Right lobe of liver (tissue), 6 donors: ENCODE results near the gene HNRNPD. TPM values are rescaled to one million over a fixed set of nuclear protein-coding genes. Genes with fewer than 3 reads are reported as not detected.
"Not testable (repeated sequence)": the region's sequence is repeated elsewhere in the genome, so short reads cannot be mapped to it uniquely, and the experiment has no call there.

ENCODE experiments used
- ATAC-seq, 4 donors: fragments of 200-7000 bp; cut with Tn5 transposase; one replicate each; pipeline ENCODE4 v1.9.1; 2020; ENCODE audit warnings: mild to moderate bottlenecking in 4 of 4, moderate library complexity in 4 of 4
- DNase-seq, 3 donors: peaks; one replicate each; pipeline ENCODE4 v3.0.0-alpha.2; 2020
- H3K27ac ChIP-seq, 3 donors: fragments of 200-600 bp; one replicate each; pipeline ENCODE4 v1.8.0; 2022
- H3K27me3 ChIP-seq, 2 donors: fragments of 200-600 bp; one replicate each; pipeline ENCODE4 v1.8.0; 2022
- H3K36me3 ChIP-seq, 4 donors: fragments of 200-600 bp; sonication (generic) in 1 of 4; one replicate each; pipeline versions ENCODE4 v1.5.1 to v1.8.0; 2017 to 2022; ENCODE audit warnings: control low read depth in 1 of 4
- H3K4me1 ChIP-seq, 4 donors: fragments of 200-600 bp; sonication (generic) in 1 of 4; one replicate each; pipeline versions ENCODE4 v1.5.1 to v1.8.0; 2017 to 2022; ENCODE audit warnings: control low read depth in 1 of 4
- H3K4me3 ChIP-seq, 3 donors: fragments of 200-600 bp; one replicate each; pipeline ENCODE4 v1.8.0; 2022
- H3K9me3 ChIP-seq, 4 donors: fragments of 200-600 bp; sonication (generic) in 1 of 4; one replicate each; pipeline versions ENCODE4 v1.5.1 to v1.8.0; 2017 to 2022; ENCODE audit warnings: control low read depth in 1 of 4
- POLR2A ChIP-seq: fragments of 450-650 bp; IDR thresholded peaks from one replicate; pipeline ENCODE4 v1.6.1; 2017; ENCODE audit warnings: antibody characterized with exemption, mild to moderate bottlenecking
- WGBS: methylation state at CpG from one replicate; pipeline ENCODE4 v1.1.6; 2018; ENCODE audit warnings: low coverage, low lambda C conversion rate; ENCODE audit not compliant: insufficient coverage; ENCODE audit errors: missing lambda C conversion rate; 5-methylcytosine and 5-hydroxymethylcytosine counted together
- intact Hi-C, 2 donors: fragments of 100-400 bp; cut with DNase I; formaldehyde crosslinking; loops; one replicate each; pipeline versions ENCODE4 v1.11.2 to v1.14.1; 2022
- total RNA-seq, 6 experiments: library from RNA; depleted of rRNA in 2 of 6; stranded (reverse); fragments of >200 nt in 2 of 6; fragmentation: NEBNext Ultra II Directional in 3 of 6; extraction: Animal tissue kit (Norgen Biotek cat#: 25700) in 3 of 6; gene quantifications; one replicate each; pipeline versions ENCODE4 v1.1.0 to v1.2.4, GENCODE V29; 2016 to 2023
- TF ChIP-seq, protein P1 (sequence below), 4 donors: fragments of 200-600 bp in 3 of 4; fragments of 450-650 bp in 1 of 4; IDR thresholded peaks; one replicate each; pipeline versions ENCODE4 v1.5.1 to v1.8.0; 2016 to 2022; ENCODE audit warnings: antibody characterized with exemption in 4 of 4, mild to moderate bottlenecking in 2 of 4
- donor health status: DM: no; HTN: yes; CAD: no.
- donor health status: DM: no; HTN: no; CAD: no.
- donor health status: DM: no; HTN: no; CAD: no.
- donor health status: DM: no; HTN: yes; CAD: no.
- donor health status: DM: no; HTN: yes; CAD: no.

The HNRNPD gene
- total RNA-seq, 6 experiments from 2014 or later = 34.5 to 67.1 (median 42.6) TPM

DNA sequence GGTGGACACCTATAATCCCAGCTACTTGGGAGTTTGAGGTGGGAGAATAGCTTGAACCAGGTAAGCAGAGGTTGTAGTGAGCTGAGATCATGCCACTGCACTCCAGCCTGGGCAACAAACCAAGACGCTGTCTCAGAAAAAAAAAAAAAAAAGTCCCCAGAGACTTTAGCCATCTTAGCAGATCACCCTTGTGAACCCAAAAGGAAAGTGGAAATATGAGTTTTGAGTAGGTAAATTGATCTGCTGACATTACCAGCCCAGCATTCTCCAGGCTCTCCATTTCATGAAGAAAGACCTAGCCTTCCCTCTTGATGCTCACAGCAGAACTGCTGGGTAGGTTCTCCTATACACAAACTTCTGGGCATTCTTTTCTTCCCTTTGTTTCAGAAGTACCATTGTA lies 24.5 kb upstream of the HNRNPD start:
- Histone ChIP-seq H3K4me1 (no peaks in the 10 kb centered on the region), H3K4me3 (no peak overlapping the region), H3K9me3 (no peaks in the 10 kb centered on the region), H3K27ac (no peak overlapping the region), H3K27me3 (no peaks in the 10 kb centered on the region), H3K36me3 (no peaks in the 10 kb centered on the region)
- WGBS = 89% methylated on average over 1 of the region's 1 CpG
- intact Hi-C loops = no loop called here
- DNase-seq = no peak
- no peak for ATAC-seq
- TF ChIP-seq, protein P1, sequence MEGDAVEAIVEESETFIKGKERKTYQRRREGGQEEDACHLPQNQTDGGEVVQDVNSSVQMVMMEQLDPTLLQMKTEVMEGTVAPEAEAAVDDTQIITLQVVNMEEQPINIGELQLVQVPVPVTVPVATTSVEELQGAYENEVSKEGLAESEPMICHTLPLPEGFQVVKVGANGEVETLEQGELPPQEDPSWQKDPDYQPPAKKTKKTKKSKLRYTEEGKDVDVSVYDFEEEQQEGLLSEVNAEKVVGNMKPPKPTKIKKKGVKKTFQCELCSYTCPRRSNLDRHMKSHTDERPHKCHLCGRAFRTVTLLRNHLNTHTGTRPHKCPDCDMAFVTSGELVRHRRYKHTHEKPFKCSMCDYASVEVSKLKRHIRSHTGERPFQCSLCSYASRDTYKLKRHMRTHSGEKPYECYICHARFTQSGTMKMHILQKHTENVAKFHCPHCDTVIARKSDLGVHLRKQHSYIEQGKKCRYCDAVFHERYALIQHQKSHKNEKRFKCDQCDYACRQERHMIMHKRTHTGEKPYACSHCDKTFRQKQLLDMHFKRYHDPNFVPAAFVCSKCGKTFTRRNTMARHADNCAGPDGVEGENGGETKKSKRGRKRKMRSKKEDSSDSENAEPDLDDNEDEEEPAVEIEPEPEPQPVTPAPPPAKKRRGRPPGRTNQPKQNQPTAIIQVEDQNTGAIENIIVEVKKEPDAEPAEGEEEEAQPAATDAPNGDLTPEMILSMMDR (IDR thresholded peaks at IDR 0.05) = no peak
- no peak for TF ChIP-seq POLR2A

DNA sequence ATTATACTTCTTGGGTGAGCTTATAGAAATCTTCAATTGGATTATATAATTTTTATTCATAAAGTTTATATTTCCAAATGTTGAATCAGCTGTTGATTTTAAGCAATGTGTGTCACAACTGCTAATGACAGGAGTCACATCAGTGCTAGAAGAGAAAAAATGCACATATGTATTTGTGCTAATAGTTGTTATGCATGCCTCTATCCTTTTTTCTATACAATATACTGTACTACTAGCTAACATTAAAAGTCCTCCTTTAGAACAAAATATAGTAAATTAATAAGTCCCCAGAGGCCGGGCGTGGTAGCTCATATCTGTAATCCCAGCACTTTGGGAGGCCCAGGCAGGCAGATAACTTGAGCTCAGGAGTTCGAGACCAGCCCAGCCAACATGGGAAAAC lies 23.7 kb upstream of the HNRNPD start:
- Histone ChIP-seq H3K27ac (no peak overlapping the region), H3K4me1 (no peaks in the 10 kb centered on the region), H3K36me3 (no peaks in the 10 kb centered on the region), H3K4me3 (no peak overlapping the region), H3K27me3 (no peaks in the 10 kb centered on the region), H3K9me3 (no peaks in the 10 kb centered on the region)
- 87% methylated on average over 2 of the region's 3 CpGs for WGBS
- ATAC-seq (no peak), DNase-seq (no peak)
- TF ChIP-seq, protein P1 (IDR thresholded peaks at IDR 0.05) = no peak
- no peak for TF ChIP-seq POLR2A
- intact Hi-C loops = no loop called here

- TF ChIP-seq, protein P1 (IDR thresholded peaks at IDR 0.05) = no peak
- TF ChIP-seq POLR2A = no peak
- Histone ChIP-seq H3K9me3 (no peaks in the 10 kb centered on the region), H3K36me3 (no peaks in the 10 kb centered on the region), H3K27me3 (no peaks in the 10 kb centered on the region), H3K4me1 (no peaks in the 10 kb centered on the region), H3K27ac (no peak overlapping the region), H3K4me3 (no peak overlapping the region)
- 67% methylated on average over 3 of the region's 3 CpGs for WGBS
- intact Hi-C loops = no loop called here
- DNase-seq = no peak
- ATAC-seq = peak in 1 of 4 donors; percentile 38
Measured at GRCh38 chr4:82394896-82395295, 21.1 kb upstream of the HNRNPD start.

- H3K4me3 ChIP-seq, H3K36me3 ChIP-seq, H3K4me1 ChIP-seq, intact Hi-C loops, ATAC-seq, DNase-seq, H3K27ac ChIP-seq, H3K27me3 ChIP-seq, H3K9me3 ChIP-seq: not testable (repeated sequence)
- 97% methylated on average over 8 of the region's 9 CpGs for WGBS
Measured at GRCh38 chr4:82390061-82390460, 16.3 kb upstream of the HNRNPD start.

GRCh38 chr4:82388405-82388804 lies 14.6 kb upstream of the HNRNPD start:
- H3K27ac ChIP-seq = no peak overlapping the region
- no peaks in the 10 kb centered on the region for H3K4me1 ChIP-seq
- TF ChIP-seq POLR2A = no peak
- TF ChIP-seq, protein P1 (IDR thresholded peaks at IDR 0.05) = peak in 3 of 4 donors; percentile 10 to 16 (median 10)
- no peak overlapping the region for H3K4me3 ChIP-seq
- DNase-seq (no peak), ATAC-seq (peak; percentile 33 to 37 (median 36))
- no peaks in the 10 kb centered on the region for H3K9me3 ChIP-seq
- H3K27me3 ChIP-seq = no peaks in the 10 kb centered on the region
- 63% methylated on average over 1 of the region's 1 CpG for WGBS
- H3K36me3 ChIP-seq = no peaks in the 10 kb centered on the region
- intact Hi-C loops = no loop called here

GRCh38 chr4:82386312-82386711 lies 12.5 kb upstream of the HNRNPD start:
- H3K27me3 ChIP-seq, intact Hi-C loops: not testable (repeated sequence)
- 94% methylated on average over 7 of the region's 8 CpGs for WGBS

More at GRCh38 chr4:82386312-82386711, 12.5 kb upstream of the HNRNPD start:
- DNase-seq, H3K36me3 ChIP-seq, H3K4me1 ChIP-seq, H3K4me3 ChIP-seq, ATAC-seq, H3K9me3 ChIP-seq, H3K27ac ChIP-seq: not testable (repeated sequence)
